Naive B cell (primary cell): ENCODE measurements around the gene MLLT3. TPM values are rescaled to one million over a fixed set of nuclear protein-coding genes. Genes with fewer than 3 reads are reported as not detected.
"Not testable (repeated sequence)": the region's sequence is repeated elsewhere in the genome, so short reads cannot be mapped to it uniquely, and the experiment has no call there.

Experiments used
- ATAC-seq, 2 donors: fragments of 150-1000 bp; cut with Tn5 transposase; 2 replicates each; pipeline ENCODE4 v1.10.0; 2021; ENCODE audit warnings: low read depth in 2 of 2, mild to moderate bottlenecking in 2 of 2, moderate library complexity in 2 of 2
- DNase-seq: peaks from one replicate; pipeline ENCODE4 v3.0.0; 2022
- H3K27ac Mint-ChIP-seq, 6 donors: one replicate each; pipeline ENCODE4 v1.8.0; 2020 to 2022; ENCODE audit warnings: mild to moderate bottlenecking in 6 of 6, mixed read lengths in 6 of 6, moderate library complexity in 5 of 6, inconsistent platforms in 2 of 6
- H3K27me3 Mint-ChIP-seq, 3 donors: one replicate each; pipeline ENCODE4 v1.8.0; 2021 to 2022; ENCODE audit warnings: mixed read lengths in 3 of 3, mild to moderate bottlenecking in 1 of 3
- H3K36me3 Mint-ChIP-seq, 2 donors: one replicate each; pipeline ENCODE4 v1.8.0; 2020 to 2022; ENCODE audit warnings: mixed read lengths in 2 of 2, inconsistent platforms in 1 of 2, mild to moderate bottlenecking in 1 of 2
- H3K4me1 Mint-ChIP-seq, 3 donors: one replicate each; pipeline ENCODE4 v1.8.0; 2020 to 2022; ENCODE audit warnings: mixed read lengths in 3 of 3, inconsistent platforms in 1 of 3, mild to moderate bottlenecking in 1 of 3, moderate library complexity in 1 of 3
- H3K4me3 Mint-ChIP-seq, 8 donors: one replicate each; pipeline ENCODE4 v1.8.0; 2020 to 2022; ENCODE audit warnings: mild to moderate bottlenecking in 8 of 8, mixed read lengths in 8 of 8, moderate library complexity in 8 of 8, inconsistent platforms in 2 of 8
- H3K9me3 Mint-ChIP-seq, 7 donors: one replicate each; pipeline ENCODE4 v1.8.0; 2020 to 2022; ENCODE audit warnings: mixed read lengths in 7 of 7, mild to moderate bottlenecking in 5 of 7, inconsistent platforms in 2 of 7, moderate library complexity in 1 of 7
- polyA plus RNA-seq, 6 donors: library from polyadenylated mRNA; unstranded; fragments of 300-500 nt; fragmentation: Illumina TruSeq; gene quantifications; one replicate each; pipeline ENCODE4 v1.2.3, GENCODE V29; 2021; ENCODE audit warnings: low read depth in 6 of 6

Gene MLLT3
- polyA plus RNA-seq, 6 donors from 2014 or later = 3.2 to 11.6 (median 5.7) TPM

- Mint-ChIP-seq H3K36me3 (peaks cover 0 to 8% of the 10 kb centered on the region in 2 donors), H3K9me3 (no peaks in the 10 kb centered on the region), H3K4me3 (no peak overlapping the region), H3K27me3 (peaks cover 0 to 8% (median 0%) of the 10 kb centered on the region in 3 donors), H3K4me1 (peaks cover 8 to 28% (median 10%) of the 10 kb centered on the region in 3 donors), H3K27ac (no peak overlapping the region)
- DNase-seq (no peak), ATAC-seq (no peak)
Measured at GRCh38 chr9:20603524-20604268, 18.6 kb downstream of the MLLT3 start.

GRCh38 chr9:20601292-20601691 lies 21.0 kb downstream of the MLLT3 start:
- H3K27me3 Mint-ChIP-seq = peaks cover 0 to 8% (median 0%) of the 10 kb centered on the region in 3 donors
- ATAC-seq = no peak
- H3K9me3 Mint-ChIP-seq = no peaks in the 10 kb centered on the region
- H3K4me1 Mint-ChIP-seq = peaks cover 14 to 39% (median 15%) of the 10 kb centered on the region in 3 donors
- H3K36me3 Mint-ChIP-seq = peaks cover 0 to 8% of the 10 kb centered on the region in 2 donors
- peak overlapping the region in 1 of 6 donors; percentile 43 for H3K27ac Mint-ChIP-seq
- no peak overlapping the region for H3K4me3 Mint-ChIP-seq
- no peak for DNase-seq

GRCh38 chr9:20599195-20599594 lies 23.1 kb downstream of the MLLT3 start:
- Mint-ChIP-seq H3K27ac (no peak overlapping the region), H3K36me3 (peaks cover 0 to 8% of the 10 kb centered on the region in 2 donors), H3K27me3 (peaks cover 0 to 4% (median 0%) of the 10 kb centered on the region in 3 donors), H3K4me1 (peaks cover 14 to 35% (median 15%) of the 10 kb centered on the region in 3 donors), H3K4me3 (peak overlapping the region in 1 of 8 donors; percentile 58), H3K9me3 (no peaks in the 10 kb centered on the region)
- no peak for DNase-seq
- ATAC-seq = no peak

GRCh38 chr9:20598367-20598766 lies 23.9 kb downstream of the MLLT3 start:
- ATAC-seq = no peak
- Mint-ChIP-seq H3K4me1 (peaks cover 14 to 35% (median 15%) of the 10 kb centered on the region in 3 donors), H3K36me3 (peaks cover 0 to 8% of the 10 kb centered on the region in 2 donors), H3K9me3 (no peaks in the 10 kb centered on the region), H3K27ac (no peak overlapping the region), H3K4me3 (peak overlapping the region in 1 of 8 donors; percentile 26), H3K27me3 (no peaks in the 10 kb centered on the region)
- no peak for DNase-seq

- Mint-ChIP-seq H3K4me1 (peaks cover 14 to 35% (median 15%) of the 10 kb centered on the region in 3 donors), H3K4me3 (peak overlapping the region in 1 of 8 donors; percentile 48), H3K36me3 (peaks cover 0 to 8% of the 10 kb centered on the region in 2 donors), H3K27me3 (no peaks in the 10 kb centered on the region), H3K9me3 (no peaks in the 10 kb centered on the region), H3K27ac (no peak overlapping the region)
- ATAC-seq (no peak), DNase-seq (no peak)
Measured at GRCh38 chr9:20597862-20598261, 24.4 kb downstream of the MLLT3 start.

GRCh38 chr9:20594608-20595007 lies 27.7 kb downstream of the MLLT3 start:
- Mint-ChIP-seq H3K27ac (peak overlapping the region in 2 of 6 donors; percentile 33 to 65), H3K36me3 (no peaks in the 10 kb centered on the region), H3K9me3 (peaks cover 0 to 11% (median 5%) of the 10 kb centered on the region in 7 donors), H3K4me3 (no peak overlapping the region), H3K27me3 (no peaks in the 10 kb centered on the region), H3K4me1 (peaks cover 5 to 20% (median 5%) of the 10 kb centered on the region in 3 donors)
- ATAC-seq = no peak
- no peak for DNase-seq

GRCh38 chr9:20593537-20593936 lies 28.8 kb downstream of the MLLT3 start:
- Mint-ChIP-seq H3K9me3 (peaks cover 0 to 11% (median 5%) of the 10 kb centered on the region in 7 donors), H3K36me3 (no peaks in the 10 kb centered on the region), H3K4me1 (peaks cover 5 to 14% (median 5%) of the 10 kb centered on the region in 3 donors), H3K27ac (no peak overlapping the region), H3K4me3 (no peak overlapping the region), H3K27me3 (no peaks in the 10 kb centered on the region)
- DNase-seq (no peak), ATAC-seq (no peak)

GRCh38 chr9:20593105-20593504 lies 29.2 kb downstream of the MLLT3 start:
- no peak overlapping the region for H3K4me3 Mint-ChIP-seq
- H3K27ac Mint-ChIP-seq = no peak overlapping the region
- no peaks in the 10 kb centered on the region for H3K27me3 Mint-ChIP-seq
- ATAC-seq (no peak), DNase-seq (no peak)
- H3K9me3 Mint-ChIP-seq = peaks cover 0 to 11% (median 6%) of the 10 kb centered on the region in 7 donors
- H3K4me1 Mint-ChIP-seq = peaks cover 2 to 9% (median 2%) of the 10 kb centered on the region in 3 donors
- no peaks in the 10 kb centered on the region for H3K36me3 Mint-ChIP-seq

- no peaks in the 10 kb centered on the region for H3K36me3 Mint-ChIP-seq
- ATAC-seq (no peak), DNase-seq (no peak)
- no peak overlapping the region for H3K4me3 Mint-ChIP-seq
- no peaks in the 10 kb centered on the region for H3K27me3 Mint-ChIP-seq
- H3K27ac Mint-ChIP-seq = no peak overlapping the region
- H3K4me1 Mint-ChIP-seq = peaks cover 0 to 5% (median 0%) of the 10 kb centered on the region in 3 donors
- H3K9me3 Mint-ChIP-seq = peaks cover 0 to 11% (median 6%) of the 10 kb centered on the region in 7 donors
Measured at GRCh38 chr9:20592673-20593072, 29.6 kb downstream of the MLLT3 start.

GRCh38 chr9:20591223-20591622 lies 31.1 kb downstream of the MLLT3 start:
- ATAC-seq = no peak
- Mint-ChIP-seq H3K4me3 (no peak overlapping the region), H3K27me3 (no peaks in the 10 kb centered on the region), H3K4me1 (no peaks in the 10 kb centered on the region), H3K27ac (no peak overlapping the region), H3K36me3 (no peaks in the 10 kb centered on the region), H3K9me3 (peaks cover 0 to 11% (median 6%) of the 10 kb centered on the region in 7 donors)
- DNase-seq = no peak

GRCh38 chr9:20584968-20585643 lies 37.2 kb downstream of the MLLT3 start:
- Mint-ChIP-seq H3K27me3 (no peaks in the 10 kb centered on the region), H3K4me1 (peaks cover 0 to 9% (median 3%) of the 10 kb centered on the region in 3 donors), H3K9me3 (peaks cover 0 to 6% (median under 1%) of the 10 kb centered on the region in 7 donors), H3K36me3 (peaks cover 0 to 8% of the 10 kb centered on the region in 2 donors), H3K27ac (no peak overlapping the region), H3K4me3 (no peak overlapping the region)
- no peak for ATAC-seq
- no peak for DNase-seq

GRCh38 chr9:20583088-20583487 lies 39.2 kb downstream of the MLLT3 start:
- peaks cover 0 to 11% (median 9%) of the 10 kb centered on the region in 3 donors for H3K4me1 Mint-ChIP-seq
- not testable (repeated sequence) for ATAC-seq, H3K27me3 Mint-ChIP-seq, H3K4me3 Mint-ChIP-seq, DNase-seq, H3K9me3 Mint-ChIP-seq, H3K36me3 Mint-ChIP-seq
- peak overlapping the region in 1 of 6 donors; percentile 30 for H3K27ac Mint-ChIP-seq

GRCh38 chr9:20582150-20582549 lies 40.1 kb downstream of the MLLT3 start:
- no peak for DNase-seq
- Mint-ChIP-seq H3K4me1 (peaks cover 0 to 11% (median 9%) of the 10 kb centered on the region in 3 donors), H3K27ac (no peak overlapping the region), H3K4me3 (no peak overlapping the region), H3K27me3 (no peaks in the 10 kb centered on the region), H3K9me3 (no peaks in the 10 kb centered on the region), H3K36me3 (peaks cover 4 to 13% of the 10 kb centered on the region in 2 donors)
- no peak for ATAC-seq
